T-helper 9 cell (primary cell): ENCODE data around the gene DIP2C.
"Not testable (repeated sequence)": the region's sequence is repeated elsewhere in the genome, so short reads cannot be mapped to it uniquely, and the experiment has no call there.

Experiments
- DNase-seq: peaks from one replicate; pipeline ENCODE4 v3.0.0-alpha.2; 2020

The DIP2C gene

DNA sequence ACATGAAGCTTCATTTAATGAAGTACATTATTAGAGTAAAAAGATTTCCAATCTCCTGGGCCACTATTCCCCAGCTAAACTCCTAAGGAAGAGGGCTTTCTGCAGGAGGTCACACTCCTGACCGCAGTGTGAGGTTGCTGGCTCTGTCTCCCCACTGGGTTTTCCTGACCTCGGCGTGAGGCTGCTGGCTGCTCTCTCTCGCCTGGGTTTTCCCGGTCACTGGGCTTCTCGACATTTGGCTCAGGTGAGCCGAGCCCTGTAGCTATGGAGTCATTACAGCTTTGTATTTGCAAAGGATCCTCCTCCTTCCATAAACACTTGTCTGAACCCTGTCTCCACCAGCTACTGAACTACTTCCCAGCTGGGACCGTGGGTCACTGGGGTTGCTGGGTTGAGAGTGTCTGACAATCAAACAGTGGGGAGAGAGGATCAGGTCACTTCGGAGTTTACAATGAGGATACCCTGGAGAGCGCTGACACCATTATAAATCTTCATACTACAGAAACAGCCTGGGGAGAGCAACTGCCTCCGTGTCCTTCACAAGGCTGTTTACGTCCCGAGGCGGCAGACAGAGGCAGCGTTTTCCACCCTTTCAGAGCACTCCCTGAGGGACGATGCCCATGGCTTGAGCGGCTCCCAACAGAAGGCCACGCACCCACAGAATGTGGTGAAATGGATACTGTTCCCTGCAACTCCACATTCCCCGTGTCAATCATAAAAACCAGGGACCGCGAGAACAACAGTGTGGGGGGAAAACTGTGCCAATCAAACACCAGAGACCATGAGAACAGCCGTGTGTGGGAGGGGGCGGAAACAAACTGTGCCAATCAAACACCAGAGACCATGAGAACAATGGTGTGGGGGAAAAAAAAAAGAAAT is 328.0 kb downstream of the DIP2C start:
- DNase-seq, result no peak

DNA sequence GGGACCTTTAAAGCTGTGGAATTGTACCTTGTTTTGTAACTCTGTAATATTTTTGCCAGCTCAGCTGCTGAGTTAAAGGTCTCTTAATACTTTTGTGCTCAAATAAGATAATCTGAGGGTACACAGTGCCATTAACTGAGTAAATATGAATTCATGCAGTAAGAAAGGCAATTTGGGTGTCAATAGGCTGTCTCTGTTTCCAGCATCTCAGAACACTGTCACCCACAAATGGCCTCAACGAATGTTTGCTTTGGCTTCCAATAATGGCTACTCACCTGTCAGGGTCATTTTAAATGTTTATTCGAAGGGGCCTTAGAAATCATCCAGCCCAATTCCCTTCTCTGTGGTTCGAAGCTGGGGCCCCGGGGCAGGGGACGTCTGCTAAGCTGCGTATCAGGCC is 328.8 kb downstream of the DIP2C start:
- DNase-seq, result no peak

DNA sequence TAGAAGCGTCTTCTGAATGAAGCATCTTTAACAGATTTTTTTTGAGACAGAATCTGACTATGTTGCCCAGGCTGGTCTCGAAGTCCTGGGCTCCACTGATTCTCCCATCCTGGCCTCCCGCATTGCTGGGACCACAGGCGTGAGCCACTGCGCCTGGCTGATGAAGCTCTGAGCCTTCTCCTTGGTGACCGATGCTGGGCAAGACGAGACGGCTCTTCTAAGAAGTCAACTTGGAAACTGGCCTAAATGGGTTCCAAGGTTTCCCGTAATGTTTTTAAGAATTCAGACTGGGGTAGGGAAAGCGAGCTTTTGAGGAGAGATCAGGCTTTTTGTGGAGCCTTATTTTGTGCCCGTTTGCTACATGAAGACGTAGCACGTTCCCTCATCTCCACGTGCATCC is 329.7 kb downstream of the DIP2C start:
- no peak for DNase-seq

DNA sequence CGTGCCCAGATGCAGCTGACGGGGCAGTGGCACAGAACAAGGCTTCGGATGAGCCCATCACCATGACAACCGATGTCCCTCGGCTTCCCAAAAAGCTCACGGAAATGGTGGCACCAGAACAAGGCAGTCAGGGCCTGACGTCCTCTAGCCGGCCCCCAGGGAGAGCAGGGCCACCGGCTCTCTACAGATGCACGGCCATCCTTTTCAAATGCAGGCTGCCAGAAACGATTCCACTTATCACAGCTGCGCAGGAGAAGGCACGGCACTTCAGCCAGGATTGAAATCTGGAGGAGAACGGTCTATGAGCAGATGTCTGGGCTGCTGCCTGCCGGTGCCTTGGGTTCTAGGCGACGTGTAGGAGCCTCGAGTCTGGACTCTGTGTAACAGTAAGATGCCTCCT is 330.4 kb downstream of the DIP2C start:
- no peak for DNase-seq

DNA sequence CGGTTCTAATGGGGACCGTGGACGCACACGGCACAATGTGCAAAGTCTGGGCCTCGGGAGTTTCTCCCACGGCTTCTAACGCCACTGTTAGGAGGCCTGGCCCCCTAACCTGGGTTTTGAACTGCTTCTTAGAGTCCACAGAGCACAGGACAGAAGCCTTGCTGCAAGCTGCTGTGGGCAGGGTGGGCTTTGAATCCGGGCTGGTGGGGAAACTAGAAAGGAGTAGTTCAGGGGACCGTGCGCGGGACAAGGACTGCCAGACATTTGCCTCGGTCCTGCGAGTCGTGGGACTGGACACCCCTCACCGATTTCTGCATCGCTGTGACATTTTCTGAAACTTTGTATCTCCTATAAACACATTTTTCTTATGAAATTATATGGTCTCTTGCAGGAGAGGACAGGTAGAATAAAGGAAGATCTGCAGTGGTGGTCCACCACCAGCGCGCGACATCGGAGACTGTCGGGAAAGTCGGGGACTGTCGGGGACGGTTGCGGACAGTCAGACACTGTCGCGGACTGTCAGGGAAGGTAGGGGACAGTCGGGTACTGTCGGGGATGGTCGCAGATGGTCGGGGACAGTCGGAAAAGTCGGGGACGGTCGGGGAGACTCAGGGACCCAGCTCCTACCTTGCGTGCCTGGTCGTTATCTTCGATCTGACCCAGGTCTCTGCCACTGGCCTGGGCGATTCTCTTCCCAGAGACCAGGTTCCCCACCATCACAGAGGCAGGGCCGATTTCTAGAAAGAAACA is 332.1 kb downstream of the DIP2C start:
- DNase-seq, result no peak

DNA sequence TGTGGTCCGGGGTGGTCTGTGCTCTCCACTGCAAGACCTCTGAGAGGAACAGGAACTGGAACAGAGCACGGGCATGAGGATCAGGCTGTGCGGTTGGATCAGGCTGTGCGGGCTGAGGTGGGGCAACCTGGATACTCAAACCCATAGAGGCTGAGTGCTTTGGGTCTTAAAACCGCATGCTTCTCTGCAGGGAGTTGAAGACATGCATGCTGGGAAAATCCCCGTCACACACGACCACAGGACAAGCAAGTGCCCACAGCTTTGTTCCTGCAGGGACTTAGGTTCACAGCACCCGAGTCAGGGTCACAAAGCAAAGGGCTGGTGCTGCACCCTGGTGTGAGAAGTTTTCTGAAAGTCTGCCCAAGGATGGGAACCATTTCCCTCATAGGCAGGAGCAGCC is 333.0 kb downstream of the DIP2C start:
- DNase-seq, result no peak

DNA sequence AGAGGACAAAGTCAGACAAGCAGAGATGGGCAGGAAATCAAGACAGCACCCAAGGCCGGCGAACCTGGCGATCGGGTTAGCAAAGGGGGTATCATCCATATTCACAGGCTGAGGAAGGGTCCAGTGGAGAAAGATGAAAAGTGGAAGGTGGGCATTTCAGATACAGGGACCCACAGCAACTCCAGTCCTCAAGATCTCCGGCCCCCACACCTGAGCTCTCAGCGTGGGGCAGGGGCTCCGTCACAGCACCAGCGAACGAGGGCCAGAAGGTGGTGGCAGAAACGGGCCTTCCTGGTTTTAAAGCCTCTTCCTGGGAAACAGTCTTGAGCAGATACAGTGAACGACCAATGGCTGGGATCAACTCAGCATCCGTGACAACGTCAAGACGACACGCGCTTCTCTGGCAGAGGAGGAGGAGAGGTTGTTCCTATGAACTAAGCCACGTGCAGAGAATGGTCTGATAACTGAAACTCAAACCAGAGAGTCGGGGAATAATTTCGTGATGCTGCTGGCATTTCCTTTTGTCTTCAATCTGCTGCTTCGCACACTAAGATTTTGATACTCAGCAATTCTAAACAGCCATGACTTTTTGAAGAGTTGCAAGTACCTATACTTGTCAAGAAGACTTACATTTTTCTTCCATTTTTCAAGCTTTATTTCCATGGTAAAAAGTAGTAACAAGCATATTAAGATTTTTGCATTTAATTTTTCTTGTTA is 334.4 kb downstream of the DIP2C start:
- DNase-seq, result no peak

DNA sequence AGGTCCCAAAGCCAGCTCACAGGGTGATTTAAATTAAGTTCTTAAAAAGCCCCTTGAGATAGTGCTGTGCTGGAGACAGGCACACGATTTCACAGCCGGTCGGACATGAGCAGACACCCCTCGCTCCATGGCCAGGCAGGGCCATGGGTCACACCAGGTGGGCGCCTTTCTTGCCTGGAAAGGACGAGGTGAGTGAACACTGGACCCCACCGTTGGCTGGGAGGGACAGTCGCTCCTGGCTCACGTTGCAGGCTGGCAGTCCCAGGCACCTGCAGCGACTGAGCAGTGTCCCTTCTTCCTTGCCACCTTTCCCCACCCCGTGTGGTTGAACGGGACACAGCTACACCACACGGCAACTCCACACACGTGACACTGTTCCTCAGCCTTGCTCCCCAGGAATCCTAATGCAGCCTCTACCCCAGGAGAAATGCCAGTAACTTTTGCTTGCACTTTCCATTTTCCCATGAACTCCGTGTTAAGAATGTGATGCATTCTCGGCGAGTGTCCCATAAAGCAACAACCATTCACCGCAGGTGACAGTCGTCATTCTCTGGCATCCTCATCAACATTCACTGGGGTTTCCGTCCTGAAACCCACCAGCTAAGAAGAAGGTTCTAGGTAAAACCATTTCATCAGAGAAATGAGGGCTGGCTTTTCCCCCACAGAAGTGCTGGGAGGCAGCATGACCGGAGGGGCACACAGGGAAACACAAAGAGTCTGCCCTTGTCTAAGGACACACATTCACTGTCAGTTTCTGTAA is 336.8 kb downstream of the DIP2C start:
- DNase-seq, result no peak

DNA sequence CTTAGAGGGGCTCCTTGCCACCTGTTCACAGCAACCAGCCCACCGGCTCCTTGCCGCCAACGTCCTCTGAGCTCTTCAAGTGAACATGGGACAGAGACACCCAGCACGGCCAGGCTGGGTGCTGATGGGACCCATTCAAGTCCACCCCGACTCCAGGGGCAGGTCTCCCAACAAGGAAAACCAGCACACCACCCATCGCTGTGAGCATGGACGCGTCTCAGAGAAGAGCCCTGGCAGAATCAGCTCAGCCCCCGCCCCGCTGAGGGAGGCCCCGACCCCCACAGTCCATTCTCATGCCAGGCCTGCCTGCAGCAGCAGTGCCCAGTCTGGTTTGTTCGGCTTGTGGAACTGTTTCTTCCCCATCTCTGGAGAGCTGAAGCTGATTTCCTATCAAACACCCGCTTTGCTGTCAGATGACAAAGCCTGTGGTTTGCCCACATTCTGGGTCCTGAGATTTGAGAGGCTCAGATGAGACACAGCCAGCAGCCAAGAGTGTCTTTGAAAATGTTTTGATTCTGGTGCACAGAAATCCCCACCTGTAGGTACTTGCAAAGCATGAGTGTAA is 337.6 kb downstream of the DIP2C start:
- no peak for DNase-seq

DNA sequence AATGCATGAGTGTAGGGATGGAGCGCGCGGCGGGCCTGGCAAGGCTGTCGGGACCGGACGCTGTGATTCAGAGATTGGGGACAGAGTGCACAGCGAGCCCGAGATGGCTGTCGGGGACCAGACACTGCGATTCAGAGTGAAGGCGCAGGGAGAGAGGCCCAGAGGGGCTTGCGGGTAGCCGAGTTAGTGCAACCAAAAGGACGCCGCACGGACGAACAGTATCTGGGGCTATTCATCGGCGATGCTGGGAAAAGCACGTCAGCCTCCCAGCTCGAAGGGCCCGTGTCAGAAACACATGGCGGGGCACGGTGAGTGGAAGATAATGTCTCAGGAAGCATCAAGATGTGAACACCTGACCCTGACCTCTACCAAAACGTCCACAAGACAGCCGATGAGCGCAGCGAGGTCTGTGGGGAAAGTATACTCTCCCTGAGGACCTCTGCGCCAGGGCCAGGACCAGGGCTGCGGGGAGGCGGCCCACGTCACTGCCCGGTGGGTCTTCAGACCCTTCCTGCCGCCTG is 338.4 kb downstream of the DIP2C start:
- DNase-seq, result no peak

DNA sequence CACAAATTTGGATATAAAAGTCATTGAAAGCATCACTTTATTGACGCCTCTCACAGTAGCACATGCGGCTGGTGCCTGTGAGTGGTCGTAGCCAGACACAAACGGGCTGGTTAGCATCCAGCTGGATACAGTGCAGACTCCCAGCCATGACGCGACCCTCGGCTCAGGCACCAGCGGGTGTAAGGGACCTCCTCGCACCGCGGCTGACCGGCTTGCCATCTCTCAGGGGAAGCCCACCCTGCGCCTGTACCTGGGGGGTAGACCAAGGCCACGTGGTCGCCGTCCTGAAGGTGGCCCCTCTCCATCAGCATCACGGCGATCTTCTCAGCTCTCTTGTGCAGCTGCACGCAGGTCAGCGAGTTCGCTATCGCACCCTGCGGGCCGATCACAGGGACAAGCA is 340.4 kb downstream of the DIP2C start:
- no peak for DNase-seq

DNA sequence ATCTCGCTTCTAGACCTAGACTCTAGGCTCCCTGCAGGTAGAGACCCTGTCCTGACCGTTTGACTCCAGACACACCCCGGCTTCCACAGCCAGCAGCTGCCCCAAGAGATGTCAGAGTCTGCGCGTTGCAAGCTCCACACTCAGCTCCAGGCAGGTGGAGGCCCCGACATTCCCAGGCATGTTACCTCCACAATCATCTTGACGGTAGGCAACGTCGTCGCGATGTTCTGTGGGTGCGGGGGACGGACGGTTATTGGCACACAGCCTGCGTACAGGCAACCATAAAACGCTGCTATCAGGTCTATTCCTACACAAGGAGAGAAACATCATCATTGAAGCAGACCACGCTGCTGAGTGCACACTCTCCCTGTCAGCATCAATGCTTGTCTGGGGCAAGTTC is 341.0 kb downstream of the DIP2C start:
- DNase-seq, result no peak

DNA sequence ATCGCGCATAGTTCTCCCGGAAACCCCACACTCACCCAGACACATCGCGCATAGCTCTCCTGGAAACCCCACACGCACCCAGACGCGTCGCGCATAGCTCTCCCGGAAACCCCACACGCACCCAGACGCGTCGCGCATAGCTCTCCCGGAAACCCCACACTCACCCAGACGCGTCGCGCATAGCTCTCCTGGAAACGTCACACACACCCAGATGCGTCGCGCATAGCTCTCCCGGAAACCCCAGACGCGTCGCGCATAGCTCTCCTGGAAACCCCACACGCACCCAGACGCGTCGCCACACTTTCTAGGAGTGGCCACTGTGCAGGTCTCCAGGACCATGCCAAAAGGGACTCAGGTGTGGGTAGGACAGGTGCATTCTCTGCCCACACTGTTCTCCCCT is 341.7 kb downstream of the DIP2C start:
- not testable (repeated sequence) for DNase-seq

DNA sequence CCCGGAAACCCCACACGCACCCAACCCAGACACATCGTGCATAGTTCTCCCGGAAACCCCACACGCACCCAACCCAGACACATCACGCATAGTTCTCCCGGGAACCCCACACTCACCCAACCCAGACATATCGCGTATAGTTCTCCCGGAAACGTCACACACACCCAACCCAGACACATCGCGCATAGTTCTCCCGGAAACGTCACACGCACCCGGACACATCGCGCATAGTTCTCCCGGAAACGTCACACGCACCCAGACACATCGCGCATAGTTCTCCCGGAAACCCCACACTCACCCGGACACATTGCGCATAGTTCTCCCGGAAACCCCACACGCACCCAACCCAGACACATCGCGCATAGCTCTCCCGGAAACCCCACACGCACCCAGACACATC is 342.3 kb downstream of the DIP2C start:
- DNase-seq, result not testable (repeated sequence)

DNA sequence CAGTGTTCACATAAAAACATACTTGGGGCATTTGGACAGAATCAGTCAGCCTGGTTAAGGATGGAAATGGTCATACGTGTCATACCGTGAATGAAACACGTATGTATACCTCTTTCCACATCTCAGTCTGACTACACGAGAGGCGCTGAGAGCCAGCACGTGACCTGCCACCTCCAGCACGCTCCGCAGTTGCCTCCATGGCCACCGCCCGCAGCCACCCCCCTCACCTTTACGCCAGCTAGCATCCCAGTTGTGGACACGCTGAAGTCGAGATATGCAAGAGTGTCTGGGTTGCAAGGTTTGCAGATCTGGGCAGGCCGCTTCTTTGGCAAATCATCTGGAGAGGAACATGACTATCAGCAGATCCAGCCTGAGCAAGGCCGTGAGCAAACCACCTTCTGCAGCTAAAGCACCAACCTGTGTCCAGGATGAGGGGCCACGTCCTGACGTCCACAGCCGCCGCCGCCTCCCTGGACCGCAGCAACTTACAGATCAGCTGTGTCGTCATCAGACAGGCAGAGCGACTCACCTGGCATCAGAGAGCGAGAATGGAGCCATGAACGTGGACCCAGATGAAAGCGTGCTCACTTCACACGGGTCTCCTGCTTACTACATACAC is 344.8 kb downstream of the DIP2C start:
- no peak for DNase-seq

DNA sequence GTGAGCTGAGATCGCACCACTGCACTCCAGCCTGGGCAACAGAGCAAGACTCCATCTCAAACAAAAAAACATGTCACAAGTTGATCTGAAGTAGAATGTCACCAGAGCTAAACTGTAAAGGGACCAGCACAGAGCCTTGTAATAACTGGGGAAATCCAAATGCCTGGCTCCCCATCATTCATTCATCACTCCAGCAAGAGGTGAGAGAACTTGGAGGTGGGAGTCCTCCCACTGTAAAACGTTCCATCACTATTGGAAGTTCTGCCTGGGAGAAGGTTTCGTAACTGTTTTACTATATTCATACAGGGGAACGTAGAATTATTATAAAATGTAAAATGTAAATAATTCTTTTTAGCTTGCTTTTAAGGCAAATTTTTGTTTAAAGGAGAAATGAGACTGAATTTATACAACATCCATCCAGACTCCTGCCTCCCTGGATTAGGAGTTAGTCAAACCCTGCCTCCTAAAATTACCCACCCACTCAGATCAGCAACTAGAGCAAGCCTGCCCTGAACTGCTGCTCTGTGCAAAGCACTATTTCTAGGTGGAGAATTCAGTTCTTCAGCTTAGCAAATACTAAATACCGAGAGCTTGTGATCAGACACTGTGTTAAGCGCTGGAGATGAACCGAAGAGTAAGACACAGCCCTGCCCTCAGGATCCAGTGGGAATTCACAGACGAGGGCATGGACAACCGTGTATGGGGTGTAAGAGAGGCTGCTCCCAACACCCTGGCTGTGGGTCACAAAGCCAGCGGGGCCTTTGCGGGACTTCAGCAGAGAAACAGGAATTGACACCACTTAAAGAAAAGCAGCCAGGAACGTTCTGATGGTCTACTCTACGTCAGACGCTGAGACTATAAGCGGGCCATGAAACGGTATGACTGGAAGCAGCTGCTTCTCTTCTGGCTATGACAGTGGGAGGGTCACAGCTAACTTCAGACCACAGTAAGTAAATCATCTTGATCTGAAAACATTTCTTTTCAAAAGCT is 345.9 kb downstream of the DIP2C start:
- DNase-seq, result no peak

DNA sequence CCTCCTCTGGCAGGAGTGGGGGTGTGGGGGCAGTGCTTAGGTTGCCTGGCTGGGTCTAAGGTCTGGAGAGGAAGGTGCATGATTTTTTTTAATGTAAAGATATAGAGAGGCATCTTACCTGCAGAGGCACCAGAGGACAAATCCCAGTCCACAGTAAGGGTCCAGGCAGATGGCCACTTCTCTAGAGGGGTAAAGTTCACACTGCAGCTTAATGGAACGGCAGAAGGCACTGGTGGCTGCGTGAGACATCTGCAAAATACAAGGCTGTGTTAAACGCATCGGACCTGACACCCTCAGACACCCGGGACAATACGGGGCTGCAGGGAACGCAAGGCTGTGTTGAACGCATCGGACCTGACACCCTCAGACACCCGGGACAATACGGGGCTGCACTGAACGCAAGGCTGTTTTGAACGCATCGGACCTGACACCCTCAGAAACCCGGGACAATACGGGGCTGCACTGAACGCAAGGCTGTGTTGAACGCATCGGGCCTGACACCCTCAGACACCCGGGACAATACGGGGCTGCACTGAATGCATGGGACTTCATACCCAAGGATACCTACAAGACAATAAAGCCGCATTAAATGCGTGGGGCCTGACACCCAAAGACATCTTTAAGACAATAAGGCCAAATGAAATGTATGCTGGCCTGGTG is 348.3 kb downstream of the DIP2C start:
- DNase-seq, result no peak

DNA sequence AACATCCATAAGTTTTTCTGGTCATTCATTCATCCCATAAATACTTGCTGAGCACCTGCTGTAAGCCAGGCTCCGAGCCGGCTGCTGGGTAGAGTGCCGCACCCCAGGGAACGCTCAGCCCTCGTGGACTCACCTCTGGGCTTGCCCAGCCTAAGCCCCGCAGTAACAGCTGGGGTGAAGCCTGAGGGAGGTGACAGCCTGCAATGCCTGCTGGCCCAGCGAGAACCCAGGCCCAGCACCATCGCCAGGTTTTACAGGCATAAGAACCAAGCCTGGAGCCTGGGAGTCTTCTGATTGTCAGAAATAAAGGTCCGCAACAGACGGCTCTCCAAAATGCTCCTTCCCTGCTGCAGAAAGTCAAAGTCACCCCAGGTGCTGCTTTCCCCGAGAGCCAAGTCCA is 348.8 kb downstream of the DIP2C start:
- DNase-seq, result no peak

DNA sequence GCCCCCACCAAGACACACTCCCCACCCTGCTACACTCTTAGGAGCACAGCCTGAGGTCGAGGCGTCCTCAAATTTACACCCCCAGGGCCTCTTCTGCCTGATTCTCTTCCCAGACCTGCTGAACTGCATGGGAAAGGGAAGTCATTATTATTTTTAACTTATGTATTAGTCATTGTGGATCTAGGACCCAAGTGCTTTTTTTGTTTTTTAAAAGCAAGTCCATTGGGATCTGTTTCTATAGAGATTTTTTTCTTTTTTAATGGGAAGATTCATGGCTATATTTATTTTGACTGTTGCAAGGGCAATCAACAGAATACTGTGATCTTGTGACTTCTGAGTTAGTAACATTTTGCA is 350.5 kb downstream of the DIP2C start:
- DNase-seq, result no peak
